ENCODE measurements around the gene CASP4.
"Not testable (repeated sequence)": the region's sequence is repeated elsewhere in the genome, so short reads cannot be mapped to it uniquely, and the experiment has no call there.

Gene CASP4

DNA sequence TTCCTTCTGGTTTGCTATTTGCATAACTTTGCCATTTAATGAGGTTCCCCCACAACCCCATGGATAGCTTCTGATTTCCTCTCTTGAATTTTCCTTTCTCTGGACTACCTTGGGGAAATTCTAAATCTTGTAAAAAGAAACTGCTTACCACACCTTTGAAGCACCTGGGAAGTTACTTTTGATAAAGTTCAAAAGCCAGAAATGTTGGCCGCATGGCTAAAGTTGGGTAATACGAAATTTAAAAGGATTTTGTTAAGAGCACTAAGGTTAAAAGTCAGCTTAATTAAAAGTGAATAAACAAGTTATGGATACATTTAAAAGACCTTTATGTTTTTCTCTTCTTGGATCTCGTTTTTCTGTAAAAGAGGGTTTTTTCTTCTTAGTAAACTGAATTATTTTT lies 5.5 kb downstream of the CASP4 start:
- H3K4me3 ChIP-seq (ENCODE audit: low read depth, low read length): no peak overlapping the region
- no peak for DNase-seq (ENCODE audit: low read depth)
- no peak for TF ChIP-seq CTCF (IDR thresholded peaks at IDR 0.05; ENCODE audit: insufficient read depth, low read depth, low read length, missing control alignments)

- no peak for TF ChIP-seq CTCF (IDR thresholded peaks at IDR 0.05; ENCODE audit: insufficient read depth, low read depth, low read length, missing control alignments)
- DNase-seq (ENCODE audit: low read depth): no peak
These were observed 11.1 kb downstream of the CASP4 start for GRCh38 chr11:104957280-104957679.

GRCh38 chr11:104956528-104956927 lies 11.8 kb downstream of the CASP4 start:
- DNase-seq (ENCODE audit: low read depth): no peak
- H3K4me3 ChIP-seq (ENCODE audit: low read depth, low read length): no peak overlapping the region
- no peak for TF ChIP-seq CTCF (IDR thresholded peaks at IDR 0.05; ENCODE audit: insufficient read depth, low read depth, low read length, missing control alignments)

More at GRCh38 chr11:104957280-104957679, 11.1 kb downstream of the CASP4 start:
- no peak overlapping the region for H3K4me3 ChIP-seq (ENCODE audit: low read depth, low read length)

DNA sequence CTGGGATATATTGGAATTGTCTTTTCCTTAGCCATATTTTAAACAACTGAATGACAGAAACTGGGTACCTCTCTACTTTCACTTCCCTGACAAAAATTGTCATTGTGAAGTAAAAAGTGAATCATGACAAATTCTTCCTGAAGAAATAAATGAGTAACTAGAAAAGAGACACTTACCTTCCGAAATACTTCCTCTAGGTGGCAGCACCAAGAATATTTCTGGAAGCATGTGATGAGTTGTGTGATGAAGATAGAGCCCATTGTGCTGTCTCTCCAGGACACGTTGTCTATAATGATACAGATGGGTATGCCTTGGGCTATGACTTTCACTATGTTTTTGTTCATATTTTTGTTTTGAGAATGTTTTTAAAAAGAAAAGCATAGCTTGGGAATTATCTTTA lies 21.5 kb downstream of the CASP4 start:
- peak; percentile 68 for DNase-seq (ENCODE audit: low read depth)
- TF ChIP-seq CTCF (IDR thresholded peaks at IDR 0.05; ENCODE audit: insufficient read depth, low read depth, low read length, missing control alignments): peak; percentile 45
- no peak overlapping the region for H3K4me3 ChIP-seq (ENCODE audit: low read depth, low read length)

DNA sequence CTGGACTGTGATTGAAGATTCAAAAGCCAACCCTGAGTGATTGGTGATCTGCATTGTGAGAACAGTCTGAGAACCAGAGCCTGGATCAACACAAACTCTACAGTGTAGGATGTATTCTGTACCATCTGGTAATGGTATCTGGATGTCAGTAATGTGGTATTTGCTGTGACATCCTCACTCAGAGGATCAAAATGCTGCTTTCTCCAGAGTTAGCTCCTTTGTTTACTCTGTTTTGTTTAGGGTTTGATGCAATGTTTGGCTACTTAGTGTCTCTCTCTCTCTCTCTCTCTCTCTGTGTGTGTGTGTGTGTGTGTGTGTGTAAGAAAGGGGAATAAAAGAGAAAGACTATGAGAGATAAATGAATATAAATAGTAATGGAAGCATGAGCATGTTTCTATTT lies 24.3 kb downstream of the CASP4 start:
- H3K4me3 ChIP-seq (ENCODE audit: low read depth, low read length): no peak overlapping the region
- DNase-seq (ENCODE audit: low read depth): no peak
- TF ChIP-seq CTCF (IDR thresholded peaks at IDR 0.05; ENCODE audit: insufficient read depth, low read depth, low read length, missing control alignments): no peak

DNA sequence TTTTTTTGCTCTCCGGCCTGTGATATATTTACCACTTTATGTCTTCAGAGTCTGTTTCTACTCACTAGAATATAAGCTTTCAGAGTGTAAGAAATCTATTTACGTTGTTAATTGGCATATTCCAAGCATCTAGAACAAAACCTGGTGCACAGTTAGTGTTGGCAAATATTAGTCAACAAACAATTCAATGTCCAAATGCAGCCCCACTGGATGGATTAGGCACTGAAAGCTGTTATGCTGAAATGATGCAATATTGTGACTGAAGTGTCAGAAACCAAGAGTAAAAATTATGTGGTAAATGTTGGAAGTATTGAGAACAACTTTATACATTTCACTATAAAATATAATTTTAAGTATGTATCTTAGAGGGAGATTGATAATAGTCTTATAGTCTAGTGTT lies 24.8 kb downstream of the CASP4 start:
- no peak for DNase-seq (ENCODE audit: low read depth)
- H3K4me3 ChIP-seq (ENCODE audit: low read depth, low read length): no peak overlapping the region
- TF ChIP-seq CTCF (IDR thresholded peaks at IDR 0.05; ENCODE audit: insufficient read depth, low read depth, low read length, missing control alignments): no peak

- TF ChIP-seq CTCF (IDR thresholded peaks at IDR 0.05; ENCODE audit: insufficient read depth, low read depth, low read length, missing control alignments): no peak
- H3K4me3 ChIP-seq (ENCODE audit: low read depth, low read length): no peak overlapping the region
- DNase-seq (ENCODE audit: low read depth): no peak
These were observed 33.8 kb downstream of the CASP4 start for GRCh38 chr11:104934594-104934993.

- not testable (repeated sequence) for DNase-seq (ENCODE audit: low read depth); H3K4me3 ChIP-seq (ENCODE audit: low read depth, low read length)
These were observed 34.3 kb downstream of the CASP4 start for GRCh38 chr11:104934073-104934472.
